22Rv1 (cell line): ENCODE results near the gene GAB2.

ENCODE experiments used
- H3K27ac ChIP-seq: fragments of 450-650 bp; 2 replicates; pipeline ENCODE4 v1.5.1; 2017
- ZFX ChIP-seq: fragments of 450-650 bp; IDR thresholded peaks from 2 replicates; pipeline ENCODE4 v1.6.1; 2017; ENCODE audit warnings: antibody characterized with exemption, borderline replicate concordance
- TF ChIP-seq, protein P1 (sequence below): fragments of 450-650 bp; IDR thresholded peaks from 2 replicates; pipeline ENCODE4 v1.5.1; 2017; ENCODE audit warnings: mild to moderate bottlenecking

The GAB2 gene

DNA sequence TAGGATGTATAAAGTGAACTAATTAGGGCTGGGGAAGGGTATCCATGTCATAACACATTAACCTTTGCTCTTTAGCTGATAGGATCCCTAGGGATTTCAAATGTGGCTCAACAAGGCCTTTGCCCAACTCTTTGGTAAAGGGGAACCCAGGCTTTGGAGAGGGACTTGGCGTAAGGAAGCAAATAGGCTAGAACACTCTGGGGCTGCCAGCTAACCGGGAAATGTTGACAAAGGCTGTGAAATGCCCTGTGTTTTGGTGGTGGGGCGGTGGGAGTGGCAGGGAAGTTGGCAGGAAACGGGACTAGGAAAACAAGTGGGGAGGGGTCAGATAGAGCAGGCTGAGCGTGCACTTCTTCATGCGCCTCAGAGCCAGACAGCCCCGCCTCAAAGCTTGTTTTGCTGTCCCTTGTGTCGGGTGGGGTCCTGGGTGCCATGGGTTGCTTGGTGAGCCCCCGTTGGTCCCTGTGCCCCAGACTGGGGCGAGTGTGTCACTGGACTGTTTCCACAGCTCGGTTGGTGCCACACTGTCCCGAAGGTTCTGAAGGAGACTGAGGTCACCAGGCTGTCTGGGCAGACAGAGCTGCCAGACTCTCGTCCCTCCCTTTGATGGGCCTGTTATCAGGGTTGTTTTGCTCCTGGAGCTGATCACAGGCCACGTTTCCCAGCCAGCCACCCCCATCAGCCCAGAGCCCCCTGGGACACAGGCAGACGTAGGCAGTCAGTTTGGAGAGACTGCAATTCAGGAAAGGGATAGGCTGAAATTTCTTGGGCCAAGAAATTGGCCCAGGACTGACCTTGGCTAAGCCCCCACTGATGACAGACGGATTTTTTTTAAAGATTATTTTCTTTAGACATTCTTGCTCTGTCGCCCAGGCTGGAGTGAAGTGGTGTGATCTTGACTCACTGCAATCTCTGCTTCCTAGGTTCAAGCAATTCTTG lies 248.8 kb downstream of the GAB2 start:
- H3K27ac ChIP-seq = no peak overlapping the region
- TF ChIP-seq, protein P1, sequence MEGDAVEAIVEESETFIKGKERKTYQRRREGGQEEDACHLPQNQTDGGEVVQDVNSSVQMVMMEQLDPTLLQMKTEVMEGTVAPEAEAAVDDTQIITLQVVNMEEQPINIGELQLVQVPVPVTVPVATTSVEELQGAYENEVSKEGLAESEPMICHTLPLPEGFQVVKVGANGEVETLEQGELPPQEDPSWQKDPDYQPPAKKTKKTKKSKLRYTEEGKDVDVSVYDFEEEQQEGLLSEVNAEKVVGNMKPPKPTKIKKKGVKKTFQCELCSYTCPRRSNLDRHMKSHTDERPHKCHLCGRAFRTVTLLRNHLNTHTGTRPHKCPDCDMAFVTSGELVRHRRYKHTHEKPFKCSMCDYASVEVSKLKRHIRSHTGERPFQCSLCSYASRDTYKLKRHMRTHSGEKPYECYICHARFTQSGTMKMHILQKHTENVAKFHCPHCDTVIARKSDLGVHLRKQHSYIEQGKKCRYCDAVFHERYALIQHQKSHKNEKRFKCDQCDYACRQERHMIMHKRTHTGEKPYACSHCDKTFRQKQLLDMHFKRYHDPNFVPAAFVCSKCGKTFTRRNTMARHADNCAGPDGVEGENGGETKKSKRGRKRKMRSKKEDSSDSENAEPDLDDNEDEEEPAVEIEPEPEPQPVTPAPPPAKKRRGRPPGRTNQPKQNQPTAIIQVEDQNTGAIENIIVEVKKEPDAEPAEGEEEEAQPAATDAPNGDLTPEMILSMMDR = no peak
- TF ChIP-seq ZFX = no peak

DNA sequence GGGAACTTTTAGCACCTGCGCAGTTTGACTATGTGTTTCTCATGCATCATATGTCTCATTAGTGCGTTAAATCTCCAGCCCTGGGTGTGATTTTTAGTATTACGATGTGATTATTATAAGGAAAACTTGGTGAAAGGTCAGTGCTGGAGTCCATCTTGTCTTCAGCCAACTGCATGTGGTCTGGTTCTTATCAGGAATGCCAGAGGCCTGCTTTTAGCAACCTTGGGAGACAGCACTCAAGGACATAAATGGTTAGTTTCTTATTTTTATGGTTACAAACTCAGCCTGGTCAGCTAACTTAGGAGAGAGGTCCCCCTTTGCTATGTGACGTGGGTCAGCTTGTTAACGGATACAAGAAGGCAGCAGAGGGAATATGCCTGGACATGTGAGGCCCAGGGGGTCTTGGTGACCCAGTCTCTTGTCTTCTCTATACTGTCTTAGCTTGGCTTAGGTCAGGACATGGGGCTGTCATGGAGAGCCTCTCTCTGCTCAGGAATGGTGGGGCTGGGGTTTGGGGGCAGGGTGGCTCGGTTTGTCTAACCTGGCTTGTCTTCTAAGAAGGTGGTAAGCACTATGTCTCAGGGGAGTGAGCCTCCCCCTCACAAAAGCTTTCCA lies 250.7 kb downstream of the GAB2 start:
- no peak overlapping the region for H3K27ac ChIP-seq
- TF ChIP-seq ZFX = no peak
- TF ChIP-seq, protein P1 = no peak
